Prostate gland (tissue), 2 donors: ENCODE data around the gene SERTAD1.

Experiments
- CTCF ChIP-seq, 4 experiments: fragments of 200-600 bp in 2 of 4; fragments of 450-650 bp in 2 of 4; sonication (generic) in 2 of 4; IDR thresholded peaks; 1 replicate in 3 of 4; 2 replicates in 1 of 4; pipeline ENCODE4 v1.5.1; 2016 to 2019; ENCODE audit warnings: antibody characterized with exemption in 4 of 4, mild to moderate bottlenecking in 2 of 4, moderate library complexity in 2 of 4
- POLR2AphosphoS5 ChIP-seq: sonication (generic); formaldehyde crosslinking; IDR thresholded peaks from one replicate; pipeline ENCODE4 v1.6.1; 2017; ENCODE audit warnings: antibody characterized with exemption

GRCh38 chr19:40417643-40417981 is 8.2 kb downstream of the SERTAD1 start:
- no peak for TF ChIP-seq POLR2AphosphoS5
- no peak for TF ChIP-seq CTCF (IDR thresholded peaks at IDR 0.05)
